Measurements from ENCODE around the gene DRAP1. TPM values are rescaled to one million over a fixed set of nuclear protein-coding genes. Genes with fewer than 3 reads are reported as not detected.

Gene DRAP1
- total and polyA plus RNA-seq, 9 of the 15 experiments (the other 6 are each of a cell fraction or from before 2014, with no cell fraction given): 9.6 to 200 (median 92.9) TPM

- TF ChIP-seq MYBL2 (IDR thresholded peaks at IDR 0.05; ENCODE audit: low read depth): no peak
- TF ChIP-seq MYBL2 (CRISPR knock-in tag; IDR thresholded peaks at IDR 0.05; ENCODE audit: borderline replicate concordance): no peak
- TF ChIP-seq ELK1 (CRISPR knock-in tag; IDR thresholded peaks at IDR 0.05): no peak; the same call in 1 of the 2 replicates
- peak; percentile 93 for TF ChIP-seq POLR2G (IDR thresholded peaks at IDR 0.05; ENCODE audit: low read depth, low read length)
- TF ChIP-seq ZC3H11A (IDR thresholded peaks at IDR 0.05; ENCODE audit: low read depth, low read length): no peak
- TF ChIP-seq SRSF9 (IDR thresholded peaks at IDR 0.05; ENCODE audit: borderline replicate concordance, low read depth, low read length): no peak
- TF ChIP-seq LEF1 (IDR thresholded peaks at IDR 0.05): no peak
- no peak; the same call in 1 of the 2 replicates for TF ChIP-seq ZNF695 (CRISPR knock-in tag; IDR thresholded peaks at IDR 0.05)
- peak; percentile 77 for TF ChIP-seq CBX1 (IDR thresholded peaks at IDR 0.05; ENCODE audit: low read depth)
- TF ChIP-seq RBM22 (IDR thresholded peaks at IDR 0.05; ENCODE audit: low read depth, low read length, poor library complexity, severe bottlenecking): peak; percentile 86
- no peak for TF ChIP-seq JUNB (CRISPR knock-in tag; conservative IDR thresholded peaks at IDR 0.05)
- TF ChIP-seq DLX4 (CRISPR knock-in tag; IDR thresholded peaks at IDR 0.05): no peak
- TF ChIP-seq KDM4B (IDR thresholded peaks at IDR 0.05; ENCODE audit: borderline replicate concordance in 2 of 2, low read depth in 1 of 2): no peak
- no peak for TF ChIP-seq MTA1 (IDR thresholded peaks at IDR 0.05; ENCODE audit: borderline replicate concordance)
- no peak for TF ChIP-seq FOXP4 (CRISPR knock-in tag; IDR thresholded peaks at IDR 0.05; ENCODE audit: borderline replicate concordance)
- no peak for TF ChIP-seq NBN (IDR thresholded peaks at IDR 0.05; ENCODE audit: low read depth)
- peak; percentile 79; the same call in 1 of the 2 replicates for TF ChIP-seq RB1 (IDR thresholded peaks at IDR 0.05; ENCODE audit: low read depth)
- TF ChIP-seq KHSRP (IDR thresholded peaks at IDR 0.05): no peak
- peak; percentile 44; the same call in 1 of the 2 replicates for TF ChIP-seq ARID4B (CRISPR knock-in tag; IDR thresholded peaks at IDR 0.05)
- no peak for TF ChIP-seq NCOA2 (IDR thresholded peaks at IDR 0.05; ENCODE audit: partially characterized antibody in 2 of 2)
Measured at GRCh38 chr11:65890324-65891218, 28.7 kb upstream of the DRAP1 start, which contains the start of gene CCDC85B (continued).
